K562 (cell line): ENCODE results near the gene TAX1BP1. TPM values are rescaled to one million over a fixed set of nuclear protein-coding genes. Genes with fewer than 3 reads are reported as not detected.

Experiments
- ATAC-seq: fragments of 200-7000 bp; cut with Tn5 transposase; 3 replicates; pipeline ENCODE4 v1.9.1; 2020; ENCODE audit warnings: moderate library complexity
- BruUV-seq: library from RNA; stranded (reverse); fragments of 400-500 nt; replicated peaks from 2 replicates; lab custom pipeline; 2021; lab: Mats Ljungman, UMichigan
- CTCF ChIA-PET: fragments of 300-600 bp; formaldehyde crosslinking; extraction: SDS; loops from one replicate; lab custom pipeline; 2021; ENCODE audit warnings: low intra/inter-chr PET ratio; lab: Yijun Ruan, JAX
- POLR2A ChIA-PET: fragments of 300-600, 350-650 bp; sonication (Branson Sonifier 250); formaldehyde crosslinking; extraction: SDS; loops from one replicate; lab custom pipeline; 2021; ENCODE audit warnings: antibody characterized with exemption, inconsistent platforms; lab: Yijun Ruan, JAX
- DNase-seq, 4 experiments: peaks; one replicate each; pipeline versions ENCODE4 v3.0.0 to v3.0.0-alpha.2; 2011 to 2018; ENCODE audit warnings: low spot score in 3 of 4, mixed read lengths in 3 of 4; ENCODE audit errors: extremely low read depth in 1 of 4
- FAIRE-seq: peaks from 2 replicates; lab custom pipeline; 2011; peaks lifted over from hg19 to GRCh38; lab: Jason Lieb, UNC
- H2AFZ ChIP-seq: 2 replicates; pipeline ENCODE4 v1.6.0; 2011; ENCODE audit warnings: low read depth, low read length, control low read depth, inconsistent platforms
- H3K27ac ChIP-seq: fragments of 200-600 bp; 3 replicates; pipeline ENCODE4 v1.8.0; 2011; ENCODE audit warnings: low read depth, mild to moderate bottlenecking, control low read depth, inconsistent platforms, low read length, moderate library complexity, mixed read lengths; ENCODE audit errors: extremely low read depth
- H3K27me3 ChIP-seq, 2 experiments: fragments of 300-600 bp in 1 of 2; 2 replicates in 1 of 2; 3 replicates in 1 of 2; pipeline versions ENCODE4 v1.6.0 to v1.8.0; 2011; ENCODE audit warnings: inconsistent platforms in 2 of 2, low read length in 2 of 2, mild to moderate bottlenecking in 1 of 2, mixed read lengths in 1 of 2, moderate library complexity in 1 of 2; ENCODE audit not compliant: control insufficient read depth in 2 of 2, insufficient read depth in 2 of 2
- H3K36me3 ChIP-seq: fragments of 300-600 bp; 3 replicates; pipeline ENCODE4 v1.8.0; 2011; ENCODE audit warnings: mild to moderate bottlenecking, low read length, inconsistent platforms; ENCODE audit not compliant: control insufficient read depth, insufficient read depth
- H3K4me1 ChIP-seq, 2 experiments: fragments of 200-600 bp in 1 of 2; replicated peaks in 1 of 2; 2 replicates in 1 of 2; 3 replicates in 1 of 2; pipeline versions ENCODE4 v1.5.1 to v1.8.0; 2011; ENCODE audit warnings: inconsistent platforms in 2 of 2, low read length in 2 of 2, mild to moderate bottlenecking in 1 of 2, mixed read lengths in 1 of 2, moderate library complexity in 1 of 2; ENCODE audit not compliant: control insufficient read depth in 2 of 2, insufficient read depth in 2 of 2
- H3K4me2 ChIP-seq: 2 replicates; pipeline ENCODE4 v1.6.1; 2011; ENCODE audit warnings: low read length, control low read depth, inconsistent platforms, mixed read lengths; ENCODE audit not compliant: insufficient read depth
- H3K4me3 ChIP-seq: fragments of 200-600 bp; sonication (generic), shearing (Covaris generic); 2 replicates; pipeline ENCODE4 v1.5.1; 2016; ENCODE audit warnings: control low read depth, inconsistent platforms
- H3K79me2 ChIP-seq: fragments of 200-600 bp; 3 replicates; pipeline ENCODE4 v1.8.0; 2011; ENCODE audit warnings: low read length, inconsistent platforms; ENCODE audit not compliant: control insufficient read depth, insufficient read depth
- H3K9ac ChIP-seq, 2 experiments: 2 replicates each; pipeline versions ENCODE4 v1.6.0 to v1.6.1; 2011; ENCODE audit warnings: low read depth in 2 of 2, low read length in 2 of 2, control low read depth in 1 of 2, inconsistent platforms in 1 of 2, mild to moderate bottlenecking in 1 of 2, mixed read lengths in 1 of 2; ENCODE audit not compliant: insufficient read depth in 1 of 2
- H3K9me1 ChIP-seq: one replicate; pipeline ENCODE4 v1.6.0; 2011; ENCODE audit warnings: inconsistent platforms, mild to moderate bottlenecking, low read length, moderate library complexity; ENCODE audit not compliant: control insufficient read depth, insufficient read depth
- H3K9me3 ChIP-seq: replicated peaks from 2 replicates; pipeline ENCODE4 v1.5.1; 2011; ENCODE audit warnings: low read depth, low read length, inconsistent platforms; ENCODE audit not compliant: control insufficient read depth, insufficient read depth
- H4K20me1 ChIP-seq: replicated peaks from 2 replicates; pipeline ENCODE4 v1.6.1; 2011; ENCODE audit warnings: low read length, inconsistent platforms, mixed read lengths; ENCODE audit not compliant: control insufficient read depth, insufficient read depth
- CSDE1 ChIP-seq, 2 experiments: fragments of 450-650 bp; IDR thresholded peaks; 2 replicates each; pipeline ENCODE4 v1.6.1; 2016; ENCODE audit warnings: mild to moderate bottlenecking in 1 of 2
- DEAF1 ChIP-seq: fragments of 450-650 bp; formaldehyde crosslinking; IDR thresholded peaks from 2 replicates; pipeline ENCODE4 v1.4.0; 2020; ENCODE audit warnings: mild to moderate bottlenecking, moderate library complexity
- FIP1L1 ChIP-seq: fragments of 200-400 bp; formaldehyde crosslinking; IDR thresholded peaks from 2 replicates; pipeline ENCODE4 v1.6.1; 2018; ENCODE audit warnings: mild to moderate bottlenecking, low read depth, low read length; ENCODE audit not compliant: poor library complexity, severe bottlenecking
- GTF2A2 ChIP-seq: IDR thresholded peaks from 2 replicates; pipeline ENCODE4 v1.6.1; 2016; ENCODE audit warnings: mild to moderate bottlenecking, missing genetic modification characterization, missing compliant biosample characterization
- MEIS2 ChIP-seq: fragments of 450-650 bp; IDR thresholded peaks from 2 replicates; pipeline ENCODE4 v1.6.1; 2014; ENCODE audit warnings: mild to moderate bottlenecking; ENCODE audit not compliant: partially characterized antibody
- NONO ChIP-seq, 2 experiments: fragments of 200-400 bp in 1 of 2; fragments of 450-650 bp in 1 of 2; formaldehyde crosslinking in 1 of 2; IDR thresholded peaks; 2 replicates each; pipeline ENCODE4 v1.6.1; 2017; ENCODE audit warnings: low read depth in 2 of 2, mild to moderate bottlenecking in 2 of 2, moderate library complexity in 2 of 2, low read length in 1 of 2
- SNRNP70 ChIP-seq: fragments of 200-400 bp; formaldehyde crosslinking; optimal IDR thresholded peaks from 2 replicates; pipeline ENCODE3; 2017; ENCODE audit warnings: low read depth, low read length
- XRCC5 ChIP-seq: fragments of 200-400 bp; formaldehyde crosslinking; IDR thresholded peaks from 2 replicates; pipeline ENCODE4 v1.6.1; 2017; ENCODE audit warnings: low read depth, mild to moderate bottlenecking, low read length
- ZNF398 ChIP-seq: fragments of 250-450 bp; sonication (Bioruptor Pico); IDR thresholded peaks from 2 replicates; pipeline ENCODE4 v1.8.0; 2021; ENCODE audit warnings: moderate library complexity, mild to moderate bottlenecking, inconsistent platforms
- WGBS: fragments of 100-300 bp; shearing (Covaris generic); methylation state at CpG from one replicate; pipeline ENCODE4 v1.1.6; 2016; ENCODE audit warnings: low coverage, mixed read lengths; ENCODE audit not compliant: insufficient coverage; ENCODE audit errors: missing lambda C conversion rate; 5-methylcytosine and 5-hydroxymethylcytosine counted together
- in situ Hi-C: fragments of 300-500 bp; cut with MboI; formaldehyde crosslinking; loops from 4 replicates; pipeline ENCODE4 v1.15.0; 2018; ENCODE audit warnings: inconsistent platforms, mixed read lengths
- intact Hi-C: fragments of 100-400 bp; cut with micrococcal nuclease; formaldehyde crosslinking; loops from 2 replicates; pipeline ENCODE4 v1.14.2; 2022
- polyA plus RNA-seq, 8 experiments: library from polyadenylated mRNA; depleted of rRNA in 4 of 8; stranded (reverse) in 5 of 8; unstranded in 3 of 8; fragments of >200 nt; fragmentation: Nextera tagmentation in 2 of 8; fragmentation: Illumina TruSeq in 1 of 8; extraction: Ambion mirVana in 2 of 8; extraction: Trizol in 1 of 8; gene quantifications; 2 replicates each; pipeline versions ENCODE4 v1.2.1 to v1.2.3, GENCODE V29; 2011 to 2014; ENCODE audit warnings: inconsistent platforms in 1 of 8, missing spikeins in 1 of 8
- total RNA-seq, 7 experiments: library from RNA; depleted of rRNA in 6 of 7; stranded (reverse); fragments of >200 nt in 6 of 7; fragmentation: Illumina TruSeq in 2 of 7; extraction: Trizol in 2 of 7; gene quantifications; 2 replicates each; pipeline versions ENCODE4 v1.2.1 to v1.2.3, GENCODE V29; 2011 to 2021; ENCODE audit warnings: low replicate concordance in 1 of 7

TAX1BP1 gene
- total and polyA plus RNA-seq, 9 of the 15 experiments (the other 6 are each of a cell fraction or from before 2014, with no cell fraction given) = 49.0 to 119 (median 75.9) TPM

- DNase-seq (no peak), ATAC-seq (no peak), FAIRE-seq (no peak)
- H3K27ac ChIP-seq = no peak overlapping the region
- intact Hi-C loops = no loop called here
- H2AFZ ChIP-seq = no peak overlapping the region
- WGBS = 75% methylated on average over 6 of the region's 6 CpGs
- no peak overlapping the region for H3K4me2 ChIP-seq
- no peaks in the 10 kb centered on the region for H3K36me3 ChIP-seq
- no peaks in the 10 kb centered on the region for H3K9me3 ChIP-seq
- H3K9me1 ChIP-seq = no peaks in the 10 kb centered on the region
- TF ChIP-seq XRCC5 (no peak), DEAF1 (no peak), MEIS2 (no peak), FIP1L1 (no peak), ZNF398 (CRISPR knock-in tag) (no peak), NONO (IDR thresholded peaks at IDR 0.05; ENCODE audit: low read depth in 2 of 2, low read length in 1 of 2) (no peak), SNRNP70 (no peak), CSDE1 (IDR thresholded peaks at IDR 0.05) (no peak), GTF2A2 (tag) (no peak)
- H3K79me2 ChIP-seq = no peaks in the 10 kb centered on the region
- H3K27me3 ChIP-seq = no peaks in the 10 kb centered on the region
- H3K4me3 ChIP-seq = no peak overlapping the region
- CTCF ChIA-PET = no interaction called here
- in situ Hi-C loops = no loop called here
- no peaks in the 10 kb centered on the region for H4K20me1 ChIP-seq
- H3K4me1 ChIP-seq = no peaks in the 10 kb centered on the region; a peak in 1 of 5 replicates
- no peak overlapping the region for H3K9ac ChIP-seq
- POLR2A ChIA-PET = no interaction called here
- no TSS peak for BruUV-seq
These were observed 31.5 kb upstream of the TAX1BP1 start for GRCh38 chr7:27708485-27708884.
